ENCODE measurements around the gene CNPY1.

Gene CNPY1

GRCh38 chr7:155491812-155492211, 54.5 kb downstream of the CNPY1 start:
- DNase-seq (ENCODE audit: low read depth), result no peak
- no peak overlapping the region for H3K4me3 ChIP-seq (replicated peaks; ENCODE audit: low read depth, low read length)
- TF ChIP-seq CTCF (IDR thresholded peaks at IDR 0.05; ENCODE audit: low read length, missing control alignments), result no peak

- DNase-seq (ENCODE audit: low read depth), result no peak
- H3K4me3 ChIP-seq (replicated peaks; ENCODE audit: low read depth, low read length), result no peak overlapping the region
These were observed 55.4 kb downstream of the CNPY1 start for GRCh38 chr7:155490697-155491628.

GRCh38 chr7:155489862-155490696, 56.3 kb downstream of the CNPY1 start:
- TF ChIP-seq CTCF (IDR thresholded peaks at IDR 0.05; ENCODE audit: low read length, missing control alignments), result no peak
- H3K4me3 ChIP-seq (replicated peaks; ENCODE audit: low read depth, low read length), result no peak overlapping the region
- DNase-seq (ENCODE audit: low read depth), result no peak

More at GRCh38 chr7:155490697-155491628, 55.4 kb downstream of the CNPY1 start:
- TF ChIP-seq CTCF (IDR thresholded peaks at IDR 0.05; ENCODE audit: low read length, missing control alignments), result no peak

- no peak for DNase-seq (ENCODE audit: low read depth)
- no peak overlapping the region for H3K4me3 ChIP-seq (replicated peaks; ENCODE audit: low read depth, low read length)
- TF ChIP-seq CTCF (IDR thresholded peaks at IDR 0.05; ENCODE audit: low read length, missing control alignments), result no peak
These were observed 57.1 kb downstream of the CNPY1 start for GRCh38 chr7:155489158-155489840.

- TF ChIP-seq CTCF (IDR thresholded peaks at IDR 0.05; ENCODE audit: low read length, missing control alignments), result no peak
- no peak overlapping the region for H3K4me3 ChIP-seq (replicated peaks; ENCODE audit: low read depth, low read length)
- no peak for DNase-seq (ENCODE audit: low read depth)
These were observed 57.8 kb downstream of the CNPY1 start for GRCh38 chr7:155488483-155489127.
